ENCODE measurements around the gene IVD. TPM values are rescaled to one million over a fixed set of nuclear protein-coding genes. Genes with fewer than 3 reads are reported as not detected.
A peak's percentile ranks its signal among the peaks of the same experiment; 100 is the strongest.

IVD gene
- total and polyA plus RNA-seq, 9 of the 15 experiments (the other 6 are each of a cell fraction or from before 2014, with no cell fraction given) = 0.15 to 4.5 (median 2.4) TPM

DNA sequence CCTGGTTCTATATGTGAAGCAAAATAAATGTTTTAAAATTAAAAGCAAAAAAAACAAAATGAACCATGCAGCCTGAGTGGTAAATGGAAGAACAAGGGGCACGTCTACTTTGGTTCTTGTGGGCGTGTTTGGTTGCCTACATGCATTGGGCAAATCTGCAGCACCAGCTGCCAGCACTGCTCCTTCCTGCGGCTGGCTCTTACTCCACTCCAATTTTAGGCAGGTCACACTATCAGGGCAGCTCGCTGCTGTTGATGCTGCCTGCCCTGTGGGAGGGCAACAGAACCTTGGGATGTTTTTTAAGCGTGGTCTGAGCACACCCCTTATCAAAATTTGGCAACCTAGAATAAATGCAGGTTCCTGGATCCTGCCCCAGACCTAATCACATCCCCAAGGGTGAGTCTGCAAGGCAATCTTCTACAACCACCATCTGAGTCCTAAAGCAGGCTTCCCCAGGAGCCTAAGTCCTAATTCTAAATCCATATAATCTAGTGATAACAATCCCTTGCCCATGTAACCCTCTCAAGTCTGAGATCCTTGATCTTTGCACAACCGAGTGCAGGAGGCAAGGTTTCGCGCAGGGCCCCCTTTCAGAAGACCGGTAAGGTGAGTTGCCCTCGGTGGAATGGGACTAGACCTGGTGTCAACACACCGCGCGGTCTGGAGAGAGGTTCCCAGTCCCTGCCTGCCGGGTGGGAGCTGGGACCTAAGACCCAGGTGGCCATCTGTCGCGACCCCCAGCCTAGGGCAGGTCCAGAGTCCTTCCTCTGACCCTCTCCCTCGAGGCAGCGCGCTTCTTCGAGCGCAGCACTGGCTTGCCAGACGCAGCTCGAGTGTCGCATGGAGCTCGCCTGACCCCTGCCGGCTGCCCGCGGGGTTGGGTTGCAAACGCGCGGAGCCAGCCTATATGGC lies 15.9 kb downstream of the IVD start (continued):
- TF ChIP-seq ZNF778 (CRISPR knock-in tag; IDR thresholded peaks at IDR 0.05) = no peak
- peak; percentile 56 for TF ChIP-seq SP1 (CRISPR knock-in tag; IDR thresholded peaks at IDR 0.05)
- no peak for TF ChIP-seq JUNB (CRISPR knock-in tag; conservative IDR thresholded peaks at IDR 0.05)
- peak; percentile 40; the same call in 1 of the 2 replicates for TF ChIP-seq MYC (IDR thresholded peaks at IDR 0.05; ENCODE audit: low read depth, low read length)
- TF ChIP-seq MYC (CRISPR knock-in tag; IDR thresholded peaks at IDR 0.05; ENCODE audit: borderline replicate concordance, low read depth) = no peak
- no peak for TF ChIP-seq PYGO2 (tag; IDR thresholded peaks at IDR 0.05)
- peak; percentile 53; the same call in 1 of the 2 replicates for TF ChIP-seq CXXC5 (CRISPR knock-in tag; IDR thresholded peaks at IDR 0.05)
- TF ChIP-seq CREM (IDR thresholded peaks at IDR 0.05; ENCODE audit: low read depth) = peak; percentile 61
- TF ChIP-seq, protein P1, sequence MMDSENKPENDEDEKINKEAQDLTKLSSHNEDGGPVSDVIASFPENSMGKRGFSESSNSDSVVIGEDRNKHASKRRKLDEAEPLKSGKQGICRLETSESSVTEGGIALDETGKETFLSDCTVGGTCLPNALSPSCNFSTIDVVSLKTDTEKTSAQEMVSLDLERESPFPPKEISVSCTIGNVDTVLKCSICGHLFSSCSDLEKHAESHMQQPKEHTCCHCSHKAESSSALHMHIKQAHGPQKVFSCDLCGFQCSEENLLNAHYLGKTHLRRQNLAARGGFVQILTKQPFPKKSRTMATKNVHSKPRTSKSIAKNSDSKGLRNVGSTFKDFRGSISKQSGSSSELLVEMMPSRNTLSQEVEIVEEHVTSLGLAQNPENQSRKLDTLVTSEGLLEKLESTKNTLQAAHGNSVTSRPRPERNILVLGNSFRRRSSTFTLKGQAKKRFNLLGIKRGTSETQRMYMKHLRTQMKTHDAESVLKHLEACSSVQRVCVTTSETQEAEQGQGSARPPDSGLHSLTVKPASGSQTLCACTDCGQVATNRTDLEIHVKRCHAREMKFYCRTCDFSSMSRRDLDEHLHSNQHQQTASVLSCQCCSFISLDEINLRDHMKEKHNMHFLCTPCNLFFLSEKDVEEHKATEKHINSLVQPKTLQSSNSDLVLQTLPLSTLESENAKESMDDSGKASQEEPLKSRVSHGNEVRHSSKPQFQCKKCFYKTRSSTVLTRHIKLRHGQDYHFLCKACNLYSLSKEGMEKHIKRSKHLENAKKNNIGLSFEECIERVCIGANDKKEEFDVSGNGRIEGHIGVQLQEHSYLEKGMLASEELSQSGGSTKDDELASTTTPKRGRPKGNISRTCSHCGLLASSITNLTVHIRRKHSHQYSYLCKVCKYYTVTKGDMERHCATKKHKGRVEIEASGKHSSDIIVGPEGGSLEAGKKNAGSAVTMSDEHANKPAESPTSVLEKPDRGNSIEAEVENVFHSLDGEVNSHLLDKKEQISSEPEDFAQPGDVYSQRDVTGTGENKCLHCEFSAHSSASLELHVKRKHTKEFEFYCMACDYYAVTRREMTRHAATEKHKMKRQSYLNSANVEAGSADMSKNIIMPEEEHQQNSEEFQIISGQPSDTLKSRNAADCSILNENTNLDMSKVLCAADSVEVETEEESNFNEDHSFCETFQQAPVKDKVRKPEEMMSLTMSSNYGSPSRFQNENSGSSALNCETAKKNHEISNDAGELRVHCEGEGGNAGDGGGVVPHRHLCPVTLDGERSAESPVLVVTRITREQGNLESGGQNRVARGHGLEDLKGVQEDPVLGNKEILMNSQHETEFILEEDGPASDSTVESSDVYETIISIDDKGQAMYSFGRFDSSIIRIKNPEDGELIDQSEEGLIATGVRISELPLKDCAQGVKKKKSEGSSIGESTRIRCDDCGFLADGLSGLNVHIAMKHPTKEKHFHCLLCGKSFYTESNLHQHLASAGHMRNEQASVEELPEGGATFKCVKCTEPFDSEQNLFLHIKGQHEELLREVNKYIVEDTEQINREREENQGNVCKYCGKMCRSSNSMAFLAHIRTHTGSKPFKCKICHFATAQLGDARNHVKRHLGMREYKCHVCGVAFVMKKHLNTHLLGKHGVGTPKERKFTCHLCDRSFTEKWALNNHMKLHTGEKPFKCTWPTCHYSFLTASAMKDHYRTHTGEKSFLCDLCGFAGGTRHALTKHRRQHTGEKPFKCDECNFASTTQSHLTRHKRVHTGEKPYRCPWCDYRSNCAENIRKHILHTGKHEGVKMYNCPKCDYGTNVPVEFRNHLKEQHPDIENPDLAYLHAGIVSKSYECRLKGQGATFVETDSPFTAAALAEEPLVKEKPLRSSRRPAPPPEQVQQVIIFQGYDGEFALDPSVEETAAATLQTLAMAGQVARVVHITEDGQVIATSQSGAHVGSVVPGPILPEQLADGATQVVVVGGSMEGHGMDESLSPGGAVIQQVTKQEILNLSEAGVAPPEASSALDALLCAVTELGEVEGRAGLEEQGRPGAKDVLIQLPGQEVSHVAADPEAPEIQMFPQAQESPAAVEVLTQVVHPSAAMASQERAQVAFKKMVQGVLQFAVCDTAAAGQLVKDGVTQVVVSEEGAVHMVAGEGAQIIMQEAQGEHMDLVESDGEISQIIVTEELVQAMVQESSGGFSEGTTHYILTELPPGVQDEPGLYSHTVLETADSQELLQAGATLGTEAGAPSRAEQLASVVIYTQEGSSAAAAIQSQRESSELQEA (IDR thresholded peaks at IDR 0.05; ENCODE audit: low read depth) = no peak
- no peak for TF ChIP-seq HDAC1 (IDR thresholded peaks at IDR 0.05)
- TF ChIP-seq STAG1 (CRISPR knock-in tag; IDR thresholded peaks at IDR 0.05; ENCODE audit: borderline replicate concordance) = peak; percentile 82; the same call in 1 of the 2 replicates
- 0 out of 2 replicates have a peak, but pooled peaks have one; percentile 14 for TF ChIP-seq TEAD4 (IDR thresholded peaks at IDR 0.05; ENCODE audit: low read length)
- TF ChIP-seq TEAD4 (CRISPR knock-in tag; IDR thresholded peaks at IDR 0.05; ENCODE audit: borderline replicate concordance) = no peak
- TF ChIP-seq, protein P2, sequence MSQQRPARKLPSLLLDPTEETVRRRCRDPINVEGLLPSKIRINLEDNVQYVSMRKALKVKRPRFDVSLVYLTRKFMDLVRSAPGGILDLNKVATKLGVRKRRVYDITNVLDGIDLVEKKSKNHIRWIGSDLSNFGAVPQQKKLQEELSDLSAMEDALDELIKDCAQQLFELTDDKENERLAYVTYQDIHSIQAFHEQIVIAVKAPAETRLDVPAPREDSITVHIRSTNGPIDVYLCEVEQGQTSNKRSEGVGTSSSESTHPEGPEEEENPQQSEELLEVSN (IDR thresholded peaks at IDR 0.05; ENCODE audit: borderline replicate concordance in 1 of 2, extremely low read depth in 1 of 2, insufficient read depth in 1 of 2, insufficient read length in 1 of 2, low read depth in 1 of 2, low read length in 1 of 2, poor library complexity in 1 of 2, severe bottlenecking in 1 of 2) = peak; percentile 29 to 40
- no peak for TF ChIP-seq BDP1 (IDR thresholded peaks at IDR 0.05; ENCODE audit: insufficient read depth, insufficient read length)
- TF ChIP-seq XRCC5 (IDR thresholded peaks at IDR 0.05; ENCODE audit: low read depth, low read length) = 0 out of 2 replicates have a peak, but pooled peaks have one; percentile 31
- TF ChIP-seq KDM2B (CRISPR knock-in tag; IDR thresholded peaks at IDR 0.05) = peak; percentile 14; the same call in 1 of the 2 replicates
- peak; percentile 91 for TF ChIP-seq SMC3 (conservative IDR thresholded peaks at IDR 0.05; ENCODE audit: insufficient read depth, low read depth, low read length)
- TF ChIP-seq PHF21A (IDR thresholded peaks at IDR 0.05; ENCODE audit: borderline replicate concordance, low read depth) = no peak
